ENCODE data around the gene DHRSX. TPM values are rescaled to one million over a fixed set of nuclear protein-coding genes. Genes with fewer than 3 reads are reported as not detected.

The DHRSX gene
- polyA plus RNA-seq, 1 donor from 2014 or later = 15.7 TPM

GRCh38 chrX:2542826-2543521 lies 42.2 kb upstream of the DHRSX start:
- Histone ChIP-seq H3K36me3 (ENCODE audit: insufficient read depth, low read length) (no peaks in the 10 kb centered on the region), H2AFZ (ENCODE audit: low read depth, low read length) (no peak overlapping the region), H4K20me1 (ENCODE audit: insufficient read depth) (no peaks in the 10 kb centered on the region), H3K9me2 (ENCODE audit: insufficient read depth, low read length) (no peaks in the 10 kb centered on the region), H3K27me3 (ENCODE audit: insufficient read depth, low read depth, low read length) (no peaks in the 10 kb centered on the region), H3K4me2 (ENCODE audit: low read length) (no peak overlapping the region), H3K4me3 (ENCODE audit: low read length) (no peak overlapping the region), H3K9ac (ENCODE audit: low read length) (no peak overlapping the region), H3K79me2 (replicated peaks; ENCODE audit: insufficient read depth, low read length) (no peaks in the 10 kb centered on the region), H3K9me3 (ENCODE audit: low read length) (no peaks in the 10 kb centered on the region), H3K27ac (ENCODE audit: low read length) (no peak overlapping the region), H3F3A (ENCODE audit: insufficient read depth, low read length, poor library complexity, severe bottlenecking) (no peaks in the 10 kb centered on the region)
- TF ChIP-seq EP300 (conservative IDR thresholded peaks at IDR 0.05; ENCODE audit: poor library complexity, severe bottlenecking) = no peak
- TF ChIP-seq TAF1 (IDR thresholded peaks at IDR 0.05; ENCODE audit: low read depth) = no peak
- TF ChIP-seq EZH2 (IDR thresholded peaks at IDR 0.05; ENCODE audit: borderline replicate concordance, insufficient read depth, low read length, poor library complexity, severe bottlenecking) = no peak
- TF ChIP-seq REST (IDR thresholded peaks at IDR 0.05; ENCODE audit: borderline replicate concordance) = no peak
- no peak for TF ChIP-seq RAD21 (conservative IDR thresholded peaks at IDR 0.05)
- TF ChIP-seq CTCF (IDR thresholded peaks at IDR 0.05; ENCODE audit: poor library complexity, severe bottlenecking) = no peak
- TF ChIP-seq POLR2AphosphoS5 (IDR thresholded peaks at IDR 0.05) = no peak
- TF ChIP-seq MXI1 (conservative IDR thresholded peaks at IDR 0.05; ENCODE audit: poor library complexity, severe bottlenecking) = no peak
- no peak for TF ChIP-seq SMC3 (conservative IDR thresholded peaks at IDR 0.05; ENCODE audit: poor library complexity)

GRCh38 chrX:2541603-2542002 lies 40.8 kb upstream of the DHRSX start:
- Histone ChIP-seq H4K20me1 (ENCODE audit: insufficient read depth) (no peaks in the 10 kb centered on the region), H3K79me2 (replicated peaks; ENCODE audit: insufficient read depth, low read length) (no peaks in the 10 kb centered on the region), H3K4me3 (ENCODE audit: low read length) (no peak overlapping the region), H3K9me3 (ENCODE audit: low read length) (no peaks in the 10 kb centered on the region), H3K27ac (ENCODE audit: low read length) (no peak overlapping the region), H2AFZ (ENCODE audit: low read depth, low read length) (no peak overlapping the region), H3K36me3 (ENCODE audit: insufficient read depth, low read length) (no peaks in the 10 kb centered on the region), H3K9me2 (ENCODE audit: insufficient read depth, low read length) (no peaks in the 10 kb centered on the region), H3K27me3 (ENCODE audit: insufficient read depth, low read depth, low read length) (no peaks in the 10 kb centered on the region), H3K4me2 (ENCODE audit: low read length) (no peak overlapping the region), H3K9ac (ENCODE audit: low read length) (no peak overlapping the region), H3F3A (ENCODE audit: insufficient read depth, low read length, poor library complexity, severe bottlenecking) (no peaks in the 10 kb centered on the region)
- no peak for TF ChIP-seq CTCF (IDR thresholded peaks at IDR 0.05; ENCODE audit: poor library complexity, severe bottlenecking)
- TF ChIP-seq MXI1 (conservative IDR thresholded peaks at IDR 0.05; ENCODE audit: poor library complexity, severe bottlenecking) = no peak
- TF ChIP-seq TAF1 (IDR thresholded peaks at IDR 0.05; ENCODE audit: low read depth) = no peak
- TF ChIP-seq SMC3 (conservative IDR thresholded peaks at IDR 0.05; ENCODE audit: poor library complexity) = no peak
- no peak for TF ChIP-seq POLR2AphosphoS5 (IDR thresholded peaks at IDR 0.05)
- no peak for TF ChIP-seq REST (IDR thresholded peaks at IDR 0.05; ENCODE audit: borderline replicate concordance)
- TF ChIP-seq EP300 (conservative IDR thresholded peaks at IDR 0.05; ENCODE audit: poor library complexity, severe bottlenecking) = no peak
- no peak for TF ChIP-seq RAD21 (conservative IDR thresholded peaks at IDR 0.05)
- TF ChIP-seq EZH2 (IDR thresholded peaks at IDR 0.05; ENCODE audit: borderline replicate concordance, insufficient read depth, low read length, poor library complexity, severe bottlenecking) = no peak

All from neural cell (in vitro differentiated cells).